Mucosa of descending colon (tissue), 3 donors: ENCODE results near the gene MANF. TPM values are rescaled to one million over a fixed set of nuclear protein-coding genes. Genes with fewer than 3 reads are reported as not detected.

ENCODE experiments used
- ATAC-seq: fragments of 200-7000 bp; cut with Tn5 transposase; one replicate; pipeline ENCODE4 v1.9.1; 2020; ENCODE audit warnings: mild to moderate bottlenecking, moderate library complexity
- DNase-seq, 3 donors: peaks; one replicate each; pipeline ENCODE4 v3.0.0-alpha.2; 2020
- H3K36me3 ChIP-seq: fragments of 200-600 bp; one replicate; pipeline ENCODE4 v1.8.0; 2021; ENCODE audit warnings: low read depth, mild to moderate bottlenecking
- H3K4me1 ChIP-seq: fragments of 200-600 bp; one replicate; pipeline ENCODE4 v1.8.0; 2021; ENCODE audit warnings: low read depth, mild to moderate bottlenecking
- H3K4me3 ChIP-seq: fragments of 200-600 bp; one replicate; pipeline ENCODE4 v1.8.0; 2021; ENCODE audit warnings: mild to moderate bottlenecking
- H3K9me3 ChIP-seq: fragments of 200-600 bp; one replicate; pipeline ENCODE4 v1.8.0; 2021; ENCODE audit warnings: mild to moderate bottlenecking
- intact Hi-C, 2 donors: fragments of 100-400 bp; cut with DNase I in 1 of 2; cut with micrococcal nuclease in 1 of 2; formaldehyde crosslinking; loops; one replicate each; pipeline versions ENCODE4 v1.11.0 to v1.11.1; 2022; cut with DNase I, micrococcal nuclease
- total RNA-seq, 3 donors: library from RNA; stranded (reverse); fragmentation: NEBNext Ultra II Directional in 2 of 3; extraction: Animal tissue kit (Norgen Biotek cat#: 25700) in 2 of 3; gene quantifications; one replicate each; pipeline versions ENCODE4 v1.2.1 to v1.2.4, GENCODE V29; 2021 to 2023
- TF ChIP-seq, protein P1 (sequence below): fragments of 200-600 bp; IDR thresholded peaks from one replicate; pipeline ENCODE4 v1.8.0; 2022; ENCODE audit warnings: antibody characterized with exemption, mild to moderate bottlenecking
- donor health status: DM: no; HTN: no; CAD: no; lungs with moderate emphysema.
- donor health status: DM: no; HTN: no; CAD: no.
- donor health status: DM: no; HTN: yes; CAD: no.

Gene MANF
- total RNA-seq, 3 donors from 2014 or later: 35.4 to 91.1 (median 47.2) TPM

DNA sequence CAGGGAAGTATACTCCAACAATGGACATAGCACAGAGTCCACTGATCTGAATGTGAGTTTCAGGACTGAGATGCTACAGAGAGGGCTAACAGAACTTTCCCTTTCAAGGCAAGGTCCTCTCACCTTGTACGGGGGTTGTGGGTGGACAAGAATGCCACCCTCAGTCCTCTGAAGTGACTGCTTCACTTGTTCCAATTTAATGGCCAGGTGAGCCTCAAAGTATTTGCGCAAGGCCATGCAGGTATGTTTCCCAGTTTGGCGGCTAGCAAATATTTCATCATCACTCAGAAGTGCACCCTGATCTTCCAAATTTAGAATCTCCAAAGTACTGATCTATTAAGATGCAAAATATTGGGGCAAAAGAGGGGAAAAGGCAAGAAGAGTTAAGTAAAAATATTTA lies 44.0 kb downstream of the MANF start:
- H3K4me3 ChIP-seq: no peak overlapping the region
- H3K4me1 ChIP-seq: no peaks in the 10 kb centered on the region
- TF ChIP-seq, protein P1, sequence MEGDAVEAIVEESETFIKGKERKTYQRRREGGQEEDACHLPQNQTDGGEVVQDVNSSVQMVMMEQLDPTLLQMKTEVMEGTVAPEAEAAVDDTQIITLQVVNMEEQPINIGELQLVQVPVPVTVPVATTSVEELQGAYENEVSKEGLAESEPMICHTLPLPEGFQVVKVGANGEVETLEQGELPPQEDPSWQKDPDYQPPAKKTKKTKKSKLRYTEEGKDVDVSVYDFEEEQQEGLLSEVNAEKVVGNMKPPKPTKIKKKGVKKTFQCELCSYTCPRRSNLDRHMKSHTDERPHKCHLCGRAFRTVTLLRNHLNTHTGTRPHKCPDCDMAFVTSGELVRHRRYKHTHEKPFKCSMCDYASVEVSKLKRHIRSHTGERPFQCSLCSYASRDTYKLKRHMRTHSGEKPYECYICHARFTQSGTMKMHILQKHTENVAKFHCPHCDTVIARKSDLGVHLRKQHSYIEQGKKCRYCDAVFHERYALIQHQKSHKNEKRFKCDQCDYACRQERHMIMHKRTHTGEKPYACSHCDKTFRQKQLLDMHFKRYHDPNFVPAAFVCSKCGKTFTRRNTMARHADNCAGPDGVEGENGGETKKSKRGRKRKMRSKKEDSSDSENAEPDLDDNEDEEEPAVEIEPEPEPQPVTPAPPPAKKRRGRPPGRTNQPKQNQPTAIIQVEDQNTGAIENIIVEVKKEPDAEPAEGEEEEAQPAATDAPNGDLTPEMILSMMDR: no peak
- intact Hi-C loops: no loop called here
- DNase-seq: no peak
- H3K36me3 ChIP-seq: no peaks in the 10 kb centered on the region
- no peaks in the 10 kb centered on the region for H3K9me3 ChIP-seq
- no peak for ATAC-seq

GRCh38 chr3:51434110-51434509 lies 49.0 kb downstream of the MANF start:
- ATAC-seq (no peak), DNase-seq (no peak)
- no peaks in the 10 kb centered on the region for H3K36me3 ChIP-seq
- H3K4me3 ChIP-seq: no peak overlapping the region
- TF ChIP-seq, protein P1: no peak
- H3K4me1 ChIP-seq: no peaks in the 10 kb centered on the region
- no peaks in the 10 kb centered on the region for H3K9me3 ChIP-seq
- intact Hi-C loops: no loop called here

GRCh38 chr3:51434746-51435327 lies 49.7 kb downstream of the MANF start:
- no peaks in the 10 kb centered on the region for H3K36me3 ChIP-seq
- ATAC-seq (peak; percentile 91), DNase-seq (peak in 1 of 3 donors; percentile 77)
- TF ChIP-seq, protein P1: peak; percentile 37
- no peaks in the 10 kb centered on the region for H3K9me3 ChIP-seq
- intact Hi-C loops: no loop called here
- no peak overlapping the region for H3K4me3 ChIP-seq
- H3K4me1 ChIP-seq: no peaks in the 10 kb centered on the region

DNA sequence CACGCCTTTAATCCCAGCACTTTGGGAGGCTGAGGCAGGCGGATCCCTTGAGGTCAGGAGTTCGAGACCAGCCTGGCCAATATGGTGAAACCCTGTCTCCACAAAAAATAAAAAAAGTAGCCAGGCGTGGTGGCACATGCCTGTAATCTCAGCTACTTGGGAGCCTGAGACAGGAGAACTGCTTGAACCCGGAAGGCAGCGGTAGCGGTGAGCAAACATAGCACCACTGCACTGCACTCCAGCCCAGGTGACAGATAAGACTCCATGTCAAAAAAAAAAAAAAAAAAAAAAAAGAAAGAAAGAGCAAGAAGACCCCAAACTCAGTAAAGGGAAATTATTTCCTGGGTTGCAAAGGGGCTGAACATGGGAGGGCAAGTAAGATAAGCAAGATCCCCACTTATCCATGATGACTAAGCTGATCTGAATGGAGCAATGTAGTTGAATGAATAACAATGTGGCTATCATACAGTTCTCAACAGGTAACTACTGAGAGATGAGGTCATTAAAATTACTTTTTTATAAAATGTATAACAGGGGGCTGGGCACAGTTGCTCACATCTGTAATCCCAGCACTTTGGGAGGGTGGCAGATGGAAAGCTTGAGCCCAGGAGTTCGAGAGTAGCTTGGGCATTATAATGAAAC lies 52.0 kb downstream of the MANF start:
- no peaks in the 10 kb centered on the region for H3K9me3 ChIP-seq
- H3K4me1 ChIP-seq: no peaks in the 10 kb centered on the region
- ATAC-seq (no peak), DNase-seq (no peak)
- H3K36me3 ChIP-seq: no peaks in the 10 kb centered on the region
- H3K4me3 ChIP-seq: no peak overlapping the region
- TF ChIP-seq, protein P1: no peak
- intact Hi-C loops: no loop called here

Other genes with a start within 250 kb of the MANF start
- gene RBM15B, start 6.0 kb downstream of the MANF start, total RNA-seq: 10 to 100 TPM; 28.5 to 35.0 (median 28.8) TPM
- gene DCAF1, start 114.7 kb downstream of the MANF start, total RNA-seq: 10 to 100 TPM; 18.0 to 26.0 (median 18.8) TPM
- gene RAD54L2, start 153.4 kb downstream of the MANF start, total RNA-seq: 10 to 100 TPM; 16.1 to 32.8 (median 16.3) TPM